Measurements from ENCODE around the gene GCHFR. TPM values are rescaled to one million over a fixed set of nuclear protein-coding genes. Genes with fewer than 3 reads are reported as not detected.

GCHFR gene
- total RNA-seq, 2 experiments from 2014 or later, result 32.0 to 32.9 TPM

Other genes starting within 250 kb of the GCHFR start
- 10 to 100 TPM; 29.4 to 33.5 TPM for gene CCDC32, start 199.0 kb upstream of the GCHFR start, total RNA-seq
- 10 to 100 TPM; 23.8 to 24.4 TPM for gene RPUSD2, start 194.8 kb upstream of the GCHFR start, total RNA-seq
- 10 to 100 TPM; 22.1 to 22.5 TPM for gene KNL1, start 169.8 kb upstream of the GCHFR start, total RNA-seq
- 10 to 100 TPM; 63.8 to 69.5 TPM for gene RAD51, start 68.9 kb upstream of the GCHFR start, total RNA-seq
- gene RMDN3, start 8.8 kb upstream of the GCHFR start, total RNA-seq, result 10 to 100 TPM; 39.4 to 43.4 TPM
- under 1 TPM; 0.25 to 0.44 TPM for gene C15orf62, start 5.9 kb downstream of the GCHFR start, total RNA-seq
- 10 to 100 TPM; 21.9 to 22.3 TPM for gene ZFYVE19, start 43.0 kb downstream of the GCHFR start, total RNA-seq
- gene DNAJC17, start 43.4 kb downstream of the GCHFR start, total RNA-seq, result 10 to 100 TPM; 44.9 to 48.1 TPM
- not detected for gene PPP1R14D, start 64.6 kb downstream of the GCHFR start, total RNA-seq
- gene SPINT1, start 80.0 kb downstream of the GCHFR start, total RNA-seq, result 10 to 100 TPM in 1 of 2 experiments, 1 to 10 TPM in 1; 9.6 to 10.1 TPM
- under 1 TPM; 0.27 to 0.51 TPM for gene RHOV, start 110.2 kb downstream of the GCHFR start, total RNA-seq
- 10 to 100 TPM; 16.0 to 16.8 TPM for gene VPS18, start 130.4 kb downstream of the GCHFR start, total RNA-seq
- under 1 TPM in 1 of 2 experiments, not detected in 1; 0.08 TPM for gene DLL4, start 165.3 kb downstream of the GCHFR start, total RNA-seq
- 10 to 100 TPM; 24.6 to 25.2 TPM for gene CHAC1, start 189.4 kb downstream of the GCHFR start, total RNA-seq